ENCODE data around the gene GABPA.
"Not testable (repeated sequence)": the region's sequence is repeated elsewhere in the genome, so short reads cannot be mapped to it uniquely, and the experiment has no call there.

GABPA gene

DNA sequence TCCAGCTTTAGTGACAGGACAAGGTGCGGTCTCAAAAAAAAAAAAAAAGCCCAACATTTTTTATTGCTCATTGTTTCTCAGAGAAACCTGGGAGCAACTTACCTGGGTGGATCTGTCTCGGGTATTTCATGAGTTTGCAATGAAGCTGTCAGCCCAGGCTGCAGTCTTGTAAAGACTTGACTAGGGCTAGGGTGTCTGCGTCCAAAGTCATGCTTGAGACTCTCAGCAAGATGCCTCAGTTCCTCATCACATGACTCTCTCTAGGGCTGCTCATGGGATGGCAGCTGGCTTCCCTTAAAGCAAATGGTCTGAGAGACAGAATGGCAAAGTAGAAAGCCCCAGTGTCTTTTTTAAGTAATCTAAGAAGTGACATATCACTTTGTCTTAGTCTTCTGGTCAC is 8.1 kb downstream of the GABPA start:
- no peak for DNase-seq

- DNase-seq: no peak
Measured at GRCh38 chr21:25744854-25745253, 10.1 kb downstream of the GABPA start.

GRCh38 chr21:25750085-25750484 is 15.3 kb downstream of the GABPA start:
- DNase-seq: no peak

GRCh38 chr21:25752416-25752815 is 17.6 kb downstream of the GABPA start:
- no peak for DNase-seq

DNA sequence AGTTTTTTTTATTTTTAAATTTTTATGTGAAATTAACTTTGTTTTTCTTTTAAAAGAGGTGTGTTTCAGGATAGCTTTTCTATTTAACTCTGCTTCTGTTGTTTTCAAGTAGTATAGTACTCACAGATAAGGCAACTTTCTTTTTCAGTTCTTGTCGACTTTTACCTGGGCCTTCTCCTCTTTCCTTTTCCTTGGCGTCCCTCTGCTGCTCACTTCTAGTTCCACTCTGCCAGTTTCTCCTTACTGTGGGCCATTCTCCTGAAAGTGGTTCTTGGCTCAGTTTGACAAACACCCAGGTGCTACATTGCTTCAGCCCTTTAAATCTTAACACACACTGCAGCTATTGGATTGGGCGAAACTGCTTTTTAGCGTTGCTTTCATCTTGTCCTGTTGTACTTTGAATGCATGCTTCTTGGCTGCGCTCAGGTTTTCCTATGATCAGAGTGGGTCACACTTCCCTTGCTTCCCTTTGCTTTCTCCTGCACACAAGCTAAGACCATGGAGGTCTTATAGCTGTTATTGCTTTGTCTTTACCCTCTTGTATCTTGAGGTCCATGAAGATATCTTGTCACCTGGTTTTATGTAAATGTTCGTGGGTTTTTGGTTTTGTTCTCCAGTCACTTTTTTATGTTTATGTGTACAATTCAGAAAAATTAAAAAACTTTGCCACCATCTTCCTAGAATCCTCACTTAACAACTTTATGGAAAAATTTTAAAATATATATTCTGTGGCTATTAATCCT is 21.6 kb downstream of the GABPA start:
- no peak for DNase-seq

DNA sequence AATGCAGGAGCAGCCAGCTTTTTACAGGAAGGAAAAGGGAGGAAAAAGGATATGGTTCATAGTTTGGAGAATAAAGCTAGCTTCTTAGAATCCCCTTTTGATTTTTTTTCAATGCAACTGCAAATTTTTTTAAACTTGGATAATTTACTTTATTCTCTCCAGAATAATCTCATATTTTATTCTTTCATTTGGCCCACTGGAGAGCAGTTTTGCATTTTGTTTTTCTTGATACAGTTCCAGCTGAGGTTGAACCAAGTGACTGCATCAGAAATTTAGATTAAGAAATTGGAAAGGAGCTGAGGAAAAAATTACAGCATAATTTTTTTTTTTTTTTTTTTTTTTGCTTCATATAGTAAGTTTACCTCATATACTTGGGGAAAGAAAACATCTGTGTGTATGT is 22.8 kb downstream of the GABPA start:
- no peak for DNase-seq

DNA sequence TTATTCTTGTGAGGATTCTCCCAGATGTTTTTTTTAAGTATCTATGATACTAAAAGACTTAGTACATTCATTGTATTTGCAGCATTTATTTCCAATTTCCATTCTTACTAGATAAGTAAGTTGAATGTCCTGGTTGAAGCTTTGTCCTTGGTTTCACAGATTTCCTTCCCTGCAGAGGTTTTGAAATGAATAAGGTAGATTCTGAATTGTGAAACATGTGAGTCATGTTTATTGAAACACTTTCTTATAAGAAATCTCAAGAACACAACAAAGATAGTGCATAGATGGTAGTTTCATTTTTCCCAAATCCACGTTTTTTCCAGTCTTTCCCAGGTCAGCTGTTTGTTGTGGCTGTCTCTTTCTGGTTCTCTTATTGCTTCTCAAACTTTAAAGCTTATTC is 24.8 kb downstream of the GABPA start:
- no peak for DNase-seq

DNA sequence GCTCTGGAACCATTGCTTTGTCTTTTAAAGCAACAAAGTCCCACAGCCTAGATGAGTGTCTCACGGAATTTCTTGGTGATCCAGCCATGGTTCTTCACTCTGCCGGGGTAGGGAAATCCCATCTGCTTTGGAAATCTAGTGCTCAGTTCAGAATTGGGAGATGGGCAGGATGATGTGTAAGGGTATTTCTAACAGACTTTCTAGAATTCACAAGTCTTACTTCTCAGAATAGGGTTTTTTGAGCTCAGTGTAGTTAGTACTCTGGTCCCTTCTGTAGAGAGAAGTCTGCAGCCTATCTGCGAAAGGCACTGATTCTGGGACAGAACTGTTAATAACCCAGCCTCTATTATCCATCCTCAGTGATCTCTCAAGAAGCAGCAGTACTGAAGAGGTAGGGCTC is 25.3 kb downstream of the GABPA start:
- DNase-seq: no peak

- DNase-seq: no peak
Measured at GRCh38 chr21:25760677-25761076, 25.9 kb downstream of the GABPA start.

DNA sequence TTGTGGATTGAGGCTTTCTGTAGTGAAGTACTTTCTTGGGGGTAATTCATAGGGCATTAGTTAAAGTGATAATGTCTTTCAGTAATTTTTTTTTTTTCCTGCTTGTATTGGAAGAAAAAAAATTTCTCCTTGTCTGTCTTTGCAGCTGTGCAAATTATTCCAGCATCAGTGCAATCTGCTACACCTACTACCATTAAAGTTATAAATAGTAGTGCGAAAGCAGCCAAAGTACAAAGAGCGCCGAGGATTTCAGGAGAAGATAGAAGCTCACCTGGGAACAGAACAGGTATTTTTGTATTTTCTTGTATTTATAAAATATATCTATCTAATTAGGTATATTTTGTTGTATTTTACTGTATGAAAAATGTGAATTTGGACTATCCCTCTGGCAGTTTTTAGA is 29.3 kb downstream of the GABPA start:
- DNase-seq: no peak

- DNase-seq: no peak
Measured at GRCh38 chr21:25767921-25768320, 33.1 kb downstream of the GABPA start.

DNA sequence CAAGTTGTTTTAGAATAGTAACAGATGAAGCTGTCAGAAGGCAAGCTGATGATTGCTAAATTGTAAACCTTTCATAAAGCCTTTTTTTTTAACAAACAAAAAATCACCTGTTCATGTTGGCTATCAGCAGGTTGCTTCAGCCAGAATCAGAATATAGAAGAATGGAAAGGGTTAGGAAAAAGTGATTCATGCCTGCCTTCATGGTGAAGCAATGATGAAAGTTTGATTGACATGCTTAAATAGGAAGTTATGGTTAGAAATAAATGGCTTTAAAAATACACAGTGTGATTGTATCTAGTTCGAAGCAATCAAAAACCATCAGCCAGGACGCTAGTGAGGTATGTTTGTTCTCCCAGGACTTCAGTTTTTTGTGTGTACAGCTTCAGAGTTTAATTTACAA is 37.9 kb downstream of the GABPA start:
- no peak for DNase-seq

GRCh38 chr21:25776440-25776839 is 41.7 kb downstream of the GABPA start:
- no peak for DNase-seq

DNA sequence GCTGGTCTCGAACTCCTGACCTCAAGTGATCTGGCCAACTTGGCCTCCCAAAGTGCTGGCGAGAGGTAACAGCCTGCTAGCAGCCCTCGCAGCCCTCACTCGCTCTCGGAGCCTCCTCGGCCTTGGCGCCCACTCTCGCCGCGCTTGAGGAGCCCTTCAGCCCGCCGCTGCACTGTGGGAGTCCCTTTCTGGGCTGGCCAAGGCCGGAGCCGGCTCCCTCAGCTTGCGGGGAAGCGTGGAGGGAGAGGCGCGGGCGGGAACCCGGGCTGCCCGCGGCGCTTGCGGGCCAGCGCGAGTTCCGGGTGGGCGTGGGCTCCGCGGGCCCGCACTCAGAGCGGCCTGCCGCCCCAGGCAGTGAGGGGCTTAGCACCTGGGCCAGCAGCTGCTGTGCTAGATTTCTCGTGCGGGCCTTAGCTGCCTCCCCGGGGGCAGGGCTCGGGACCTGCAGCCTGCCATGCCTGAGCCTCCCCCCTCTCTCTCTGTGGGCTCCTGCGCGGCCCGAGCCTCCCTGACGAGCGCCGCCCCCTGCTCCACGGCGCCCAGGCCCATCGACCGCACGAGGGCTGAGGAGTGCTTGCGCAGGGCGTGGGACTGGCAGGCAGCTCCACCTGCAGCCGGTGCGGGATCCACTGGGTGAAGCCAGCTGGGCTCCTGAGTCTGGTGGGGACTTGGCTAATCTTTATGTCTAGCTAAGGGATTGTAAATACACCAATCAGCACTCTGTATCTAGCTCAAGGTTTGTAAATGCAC is 43.5 kb downstream of the GABPA start:
- DNase-seq: not testable (repeated sequence)

- DNase-seq: no peak
Measured at GRCh38 chr21:25788677-25789076, 53.9 kb downstream of the GABPA start.

GRCh38 chr21:25790122-25790877 is 55.5 kb downstream of the GABPA start:
- DNase-seq: no peak

DNA sequence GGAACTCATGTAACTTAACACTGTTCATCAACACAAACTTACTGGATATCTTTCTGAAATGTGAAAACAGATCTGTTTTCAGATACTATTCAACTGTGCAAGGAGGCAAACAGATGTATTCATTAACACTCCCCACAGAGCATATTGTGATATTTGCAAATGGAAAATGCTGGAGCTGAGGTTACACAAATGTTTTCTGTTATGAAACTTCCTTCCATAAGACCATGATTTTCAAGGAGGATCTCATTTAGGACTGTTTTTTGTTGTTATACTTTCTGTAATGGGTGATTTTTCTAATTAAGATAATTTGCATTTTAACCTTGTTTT is 56.1 kb downstream of the GABPA start:
- no peak for DNase-seq

GRCh38 chr21:25791319-25791718 is 56.5 kb downstream of the GABPA start:
- no peak for DNase-seq

- peak; percentile 85 to 86 for DNase-seq
Measured at GRCh38 chr21:25801217-25802014, 66.6 kb downstream of the GABPA start.

- no peak for DNase-seq
Measured at GRCh38 chr21:25806060-25806459, 71.3 kb downstream of the GABPA start.

DNA sequence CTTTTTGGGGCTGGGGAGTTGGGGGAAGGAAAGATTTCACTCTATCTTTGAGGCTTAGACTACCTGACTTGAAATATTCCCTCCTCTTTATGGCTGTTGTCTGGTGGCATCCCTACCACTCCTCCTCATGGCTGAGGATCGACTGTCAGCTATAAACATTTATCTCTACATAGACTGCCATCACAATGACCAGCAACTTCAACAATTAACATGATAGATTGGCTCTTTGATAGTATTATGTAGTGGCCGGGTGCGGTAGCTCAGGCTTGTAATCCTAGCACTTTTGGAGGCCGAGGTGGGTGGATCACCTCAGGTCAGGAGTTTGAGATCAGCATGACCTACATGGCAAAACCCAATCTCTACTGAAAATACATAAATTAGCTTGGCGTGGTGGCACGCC is 72.4 kb downstream of the GABPA start:
- no peak for DNase-seq

GRCh38 chr21:25809013-25809412 is 74.2 kb downstream of the GABPA start:
- DNase-seq: no peak

- no peak for DNase-seq
Measured at GRCh38 chr21:25811186-25811585, 76.4 kb downstream of the GABPA start.

Data from CD4-positive, alpha-beta T cell treated with Interleukin-1 beta for 1 hour (primary cell).